Measurements from ENCODE around the gene DCHS1. TPM values are rescaled to one million over a fixed set of nuclear protein-coding genes. Genes with fewer than 3 reads are reported as not detected.

Gene DCHS1
- total RNA-seq, 2 experiments from 2014 or later = 2.1 to 2.5 TPM

GRCh38 chr11:6636480-6636879 is 19.1 kb downstream of the DCHS1 start:
- H3K27ac Mint-ChIP-seq = no peak overlapping the region
- DNase-seq = no peak
- no peak overlapping the region for H3K4me3 Mint-ChIP-seq
- ATAC-seq (ENCODE audit: low read depth) = no peak
- POLR2A ChIA-PET = no interaction called here
- H3K4me1 Mint-ChIP-seq = peaks cover 7% of the 10 kb centered on the region
- H3K36me3 Mint-ChIP-seq = no peaks in the 10 kb centered on the region
- no peaks in the 10 kb centered on the region for H3K27me3 Mint-ChIP-seq
- no peaks in the 10 kb centered on the region for H3K9me3 Mint-ChIP-seq

- ATAC-seq (ENCODE audit: low read depth) = no peak
- Mint-ChIP-seq H3K27me3 (no peaks in the 10 kb centered on the region), H3K4me1 (peaks cover 7% of the 10 kb centered on the region), H3K27ac (no peak overlapping the region), H3K4me3 (no peak overlapping the region), H3K9me3 (no peaks in the 10 kb centered on the region), H3K36me3 (no peaks in the 10 kb centered on the region)
- DNase-seq = no peak
- POLR2A ChIA-PET = no interaction called here
These were observed 20.3 kb downstream of the DCHS1 start for GRCh38 chr11:6635082-6635932.

GRCh38 chr11:6634534-6634933 is 21.1 kb downstream of the DCHS1 start:
- no peak overlapping the region for H3K27ac Mint-ChIP-seq
- POLR2A ChIA-PET = no interaction called here
- H3K4me3 Mint-ChIP-seq = no peak overlapping the region
- H3K4me1 Mint-ChIP-seq = peaks cover 6% of the 10 kb centered on the region
- no peaks in the 10 kb centered on the region for H3K9me3 Mint-ChIP-seq
- ATAC-seq (ENCODE audit: low read depth) (no peak), DNase-seq (no peak)
- no peaks in the 10 kb centered on the region for H3K36me3 Mint-ChIP-seq
- H3K27me3 Mint-ChIP-seq = no peaks in the 10 kb centered on the region

- POLR2A ChIA-PET = interaction anchor here (1.8 kb wide), 1 partner anchor 22 kb away, joined by 4 read pairs; the partner anchor contains the start of gene TAF10
- no peak for ATAC-seq (ENCODE audit: low read depth)
- Mint-ChIP-seq H3K27me3 (no peaks in the 10 kb centered on the region), H3K9me3 (no peaks in the 10 kb centered on the region), H3K36me3 (no peaks in the 10 kb centered on the region), H3K4me3 (no peak overlapping the region), H3K27ac (no peak overlapping the region), H3K4me1 (peaks cover 2% of the 10 kb centered on the region)
- no peak for DNase-seq
These were observed 21.9 kb downstream of the DCHS1 start for GRCh38 chr11:6633422-6634408.

- Mint-ChIP-seq H3K4me1 (peaks cover 10% of the 10 kb centered on the region), H3K36me3 (no peaks in the 10 kb centered on the region), H3K9me3 (no peaks in the 10 kb centered on the region), H3K27ac (no peak overlapping the region), H3K4me3 (no peak overlapping the region), H3K27me3 (no peaks in the 10 kb centered on the region)
- ATAC-seq (ENCODE audit: low read depth) (peak; percentile 38), DNase-seq (no peak)
- POLR2A ChIA-PET = interaction anchor here (1.8 to 2.1 kb wide), 2 partner anchors 14 to 21 kb away, joined by 4 to 8 read pairs; partner anchors contain the start of genes TAF10 and TPP1
These were observed 23.2 kb downstream of the DCHS1 start for GRCh38 chr11:6632116-6633073.

- DNase-seq (no peak), ATAC-seq (ENCODE audit: low read depth) (no peak)
- Mint-ChIP-seq H3K4me1 (peaks cover 17% of the 10 kb centered on the region), H3K9me3 (no peaks in the 10 kb centered on the region), H3K36me3 (no peaks in the 10 kb centered on the region), H3K27me3 (no peaks in the 10 kb centered on the region), H3K4me3 (no peak overlapping the region), H3K27ac (peak overlapping the region; percentile 36)
- POLR2A ChIA-PET = interaction anchor here (2.1 kb wide), 1 partner anchor 13 kb away, joined by 8 read pairs; the partner anchor contains the start of gene TPP1
These were observed 24.2 kb downstream of the DCHS1 start for GRCh38 chr11:6631361-6631890.

GRCh38 chr11:6630632-6631291 is 24.8 kb downstream of the DCHS1 start:
- no peak for DNase-seq
- POLR2A ChIA-PET = interaction anchor here (2.1 kb wide), 1 partner anchor 12 kb away, joined by 8 read pairs; the partner anchor contains the start of gene TPP1
- no peak overlapping the region for H3K27ac Mint-ChIP-seq

GRCh38 chr11:6629892-6630631 is 25.5 kb downstream of the DCHS1 start:
- Mint-ChIP-seq H3K27ac (no peak overlapping the region), H3K4me3 (no peak overlapping the region), H3K27me3 (no peaks in the 10 kb centered on the region), H3K9me3 (no peaks in the 10 kb centered on the region), H3K4me1 (peaks cover 18% of the 10 kb centered on the region), H3K36me3 (no peaks in the 10 kb centered on the region)
- ATAC-seq (ENCODE audit: low read depth) (no peak), DNase-seq (no peak)
- POLR2A ChIA-PET = interaction anchor here (2.1 to 3.3 kb wide), 2 partner anchors 11 to 18 kb away, joined by 8 to 15 read pairs; partner anchors contain the start of genes TAF10 and TPP1

More at GRCh38 chr11:6630632-6631291, 24.8 kb downstream of the DCHS1 start:
- no peak overlapping the region for H3K4me3 Mint-ChIP-seq
- ATAC-seq (ENCODE audit: low read depth) = no peak
- no peaks in the 10 kb centered on the region for H3K9me3 Mint-ChIP-seq
- peaks cover 18% of the 10 kb centered on the region for H3K4me1 Mint-ChIP-seq
- H3K36me3 Mint-ChIP-seq = no peaks in the 10 kb centered on the region
- H3K27me3 Mint-ChIP-seq = no peaks in the 10 kb centered on the region

GRCh38 chr11:6629573-6629891 is 26.1 kb downstream of the DCHS1 start:
- POLR2A ChIA-PET = interaction anchor here (3.3 kb wide), 1 partner anchor 17 kb away, joined by 15 read pairs; the partner anchor contains the start of gene TAF10

GRCh38 chr11:6628526-6628925 is 27.1 kb downstream of the DCHS1 start:
- POLR2A ChIA-PET = interaction anchor here (3.0 to 3.3 kb wide), 2 partner anchors 10 to 16 kb away, joined by 15 to 16 read pairs; partner anchors contain the start of genes TAF10 and TPP1

More at GRCh38 chr11:6629573-6629891, 26.1 kb downstream of the DCHS1 start:
- no peak for ATAC-seq (ENCODE audit: low read depth)
- Mint-ChIP-seq H3K4me3 (no peak overlapping the region), H3K27me3 (no peaks in the 10 kb centered on the region), H3K27ac (no peak overlapping the region), H3K4me1 (peaks cover 18% of the 10 kb centered on the region), H3K9me3 (no peaks in the 10 kb centered on the region), H3K36me3 (no peaks in the 10 kb centered on the region)
- no peak for DNase-seq

GRCh38 chr11:6627762-6628241 is 27.8 kb downstream of the DCHS1 start:
- Mint-ChIP-seq H3K4me1 (peaks cover 18% of the 10 kb centered on the region), H3K27ac (peak overlapping the region; percentile 91), H3K9me3 (no peaks in the 10 kb centered on the region), H3K36me3 (no peaks in the 10 kb centered on the region), H3K27me3 (no peaks in the 10 kb centered on the region), H3K4me3 (peak overlapping the region; percentile 79)
- no peak for DNase-seq
- POLR2A ChIA-PET = interaction anchor here (1.1 to 3.3 kb wide), 6 partner anchors 9 to 56 kb away, joined by 3 to 16 read pairs (median 6); partner anchors contain the start of genes ILK, MRPL17, RRP8 and TAF10
- ATAC-seq (ENCODE audit: low read depth) = peak; percentile 76

More at GRCh38 chr11:6628526-6628925, 27.1 kb downstream of the DCHS1 start:
- Mint-ChIP-seq H3K27ac (no peak overlapping the region), H3K27me3 (no peaks in the 10 kb centered on the region), H3K9me3 (no peaks in the 10 kb centered on the region), H3K36me3 (no peaks in the 10 kb centered on the region), H3K4me1 (peaks cover 18% of the 10 kb centered on the region), H3K4me3 (no peak overlapping the region)
- DNase-seq (no peak), ATAC-seq (ENCODE audit: low read depth) (no peak)

All from activated naive CD8-positive, alpha-beta T cell treated with anti-CD3 and anti-CD28 coated beads, Interleukin-2, amount 10 ng/mL, durations not matched to agents 7 days and 5 days (primary cell).